GM15510 (cell line): ENCODE data around the gene TRAPPC13.

Experiments
- POLR2A ChIP-seq: IDR thresholded peaks from 3 replicates; pipeline ENCODE4 v1.6.1; 2011; ENCODE audit warnings: borderline replicate concordance; ENCODE audit not compliant: insufficient read length; ENCODE audit errors: extremely low read depth

TRAPPC13 gene

DNA sequence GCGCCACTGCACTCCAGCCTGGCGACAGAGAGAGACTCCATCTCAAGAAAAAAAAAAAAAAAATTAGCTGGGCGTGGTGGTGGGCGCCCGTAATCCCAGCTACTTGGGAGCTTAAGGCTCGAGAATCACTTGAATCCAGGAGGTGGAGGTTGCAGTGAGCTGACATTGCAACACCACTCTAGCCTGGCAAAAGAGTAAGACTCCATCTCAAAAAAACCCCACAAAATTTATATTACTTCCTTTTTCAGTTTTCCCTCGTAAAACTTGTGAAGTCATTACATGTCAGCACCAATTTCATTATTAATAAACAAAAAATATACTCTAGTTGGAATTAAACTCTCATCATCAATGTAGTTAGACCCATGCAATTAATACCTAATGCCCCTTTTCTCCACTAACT lies 43.9 kb downstream of the TRAPPC13 start:
- TF ChIP-seq POLR2A: no peak

DNA sequence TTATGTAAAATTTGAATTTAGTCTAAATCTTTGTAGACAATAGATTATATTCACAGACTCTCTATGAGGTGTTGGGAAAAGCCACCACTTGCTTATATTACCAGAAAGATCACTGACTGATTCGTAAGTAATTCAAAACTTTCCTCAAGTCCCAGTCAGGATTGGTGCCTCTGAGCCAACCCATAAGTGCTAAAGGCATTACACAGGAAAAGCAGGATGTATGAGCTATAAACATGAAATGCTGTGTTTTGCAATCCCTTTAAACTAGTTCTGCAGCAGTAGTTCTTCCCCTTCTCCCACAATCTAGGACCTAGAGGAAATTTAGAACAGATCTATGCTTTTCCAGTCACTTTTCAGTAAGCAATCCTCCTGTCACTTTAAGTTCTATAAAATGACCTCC lies 48.0 kb downstream of the TRAPPC13 start:
- no peak for TF ChIP-seq POLR2A

DNA sequence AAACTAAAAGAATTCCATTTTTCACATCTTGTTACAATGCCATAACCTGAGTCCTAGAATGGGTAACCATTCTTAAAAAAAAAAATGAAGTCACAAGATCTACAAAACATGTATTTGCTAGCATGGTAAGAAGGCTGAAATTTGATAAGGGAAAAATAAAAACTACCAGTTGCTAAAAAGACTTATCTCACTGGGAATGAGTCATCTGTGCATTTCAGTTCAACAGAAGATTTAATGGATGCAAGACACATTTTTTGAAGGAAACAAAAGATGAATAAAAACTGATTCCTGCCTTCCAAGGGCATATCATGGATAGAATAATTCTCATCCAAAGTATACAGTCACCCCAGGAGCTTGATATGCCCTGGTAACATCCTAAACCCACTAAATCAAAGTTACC lies 49.9 kb downstream of the TRAPPC13 start:
- no peak for TF ChIP-seq POLR2A

DNA sequence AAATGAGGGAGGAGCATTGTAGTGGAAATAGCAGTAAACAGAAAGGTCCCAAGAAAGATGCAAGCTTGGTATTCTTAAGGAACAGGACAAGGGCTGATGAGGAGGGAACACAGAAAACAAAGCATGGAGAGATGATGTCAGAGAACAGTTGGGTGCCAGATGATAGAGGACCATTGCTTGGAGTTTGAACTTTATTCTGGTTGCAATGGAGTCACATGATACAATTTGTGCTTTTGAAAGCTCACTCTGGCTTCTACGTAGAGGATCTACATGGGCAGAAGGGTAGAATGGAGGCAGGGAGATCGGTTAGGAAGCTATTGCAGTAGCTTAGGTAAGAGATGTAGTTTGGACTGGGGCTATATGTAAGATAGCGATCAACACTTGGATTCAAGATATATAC lies 57.3 kb downstream of the TRAPPC13 start:
- TF ChIP-seq POLR2A: no peak

DNA sequence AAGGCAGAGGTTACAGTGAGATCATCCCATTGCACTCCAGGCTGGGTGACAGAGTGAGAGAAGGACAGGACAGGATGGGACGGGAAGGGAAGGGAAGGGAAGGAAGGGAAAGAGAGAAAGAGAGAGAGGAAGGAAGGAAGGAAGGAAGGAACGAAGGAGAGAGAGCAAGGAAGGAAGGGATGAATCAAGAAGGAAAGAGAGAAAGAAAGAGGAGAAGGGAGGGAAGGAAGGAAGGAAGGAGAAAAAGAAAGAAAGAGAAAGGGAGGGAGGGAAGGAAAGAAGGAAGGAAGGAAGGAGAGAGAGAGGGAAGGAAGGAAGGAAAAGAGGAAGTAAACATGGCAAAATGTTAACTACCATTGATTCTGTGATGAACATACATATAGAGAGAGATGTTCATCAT lies 68.3 kb downstream of the TRAPPC13 start:
- no peak for TF ChIP-seq POLR2A

DNA sequence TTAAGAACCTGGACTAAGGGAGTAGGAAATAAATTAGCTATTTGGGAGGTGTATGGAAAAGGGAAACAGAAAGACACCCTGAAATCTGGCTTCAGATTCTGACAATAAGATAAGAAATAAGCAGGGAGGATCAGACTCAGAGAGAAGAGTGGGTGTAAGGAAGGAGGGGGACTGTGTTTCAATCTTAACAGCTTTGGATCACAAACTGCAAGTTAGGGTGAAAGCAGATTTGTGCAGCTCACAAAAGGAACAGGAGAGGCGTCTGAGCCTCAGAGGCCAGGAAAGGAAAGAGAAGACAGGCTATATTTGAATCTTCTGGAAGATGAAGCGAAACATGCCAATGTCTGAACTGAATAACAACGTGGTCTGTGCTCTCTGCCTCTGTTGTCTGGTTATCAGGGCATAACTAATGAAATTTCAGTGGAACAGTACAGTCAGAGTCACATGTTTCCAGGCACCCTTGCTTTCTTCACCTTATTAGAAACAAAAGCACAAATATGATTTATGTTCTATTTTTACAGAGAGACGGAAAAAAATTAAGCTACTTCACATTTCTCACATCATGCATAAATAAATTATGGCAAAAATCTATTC lies 70.4 kb downstream of the TRAPPC13 start:
- no peak for TF ChIP-seq POLR2A

DNA sequence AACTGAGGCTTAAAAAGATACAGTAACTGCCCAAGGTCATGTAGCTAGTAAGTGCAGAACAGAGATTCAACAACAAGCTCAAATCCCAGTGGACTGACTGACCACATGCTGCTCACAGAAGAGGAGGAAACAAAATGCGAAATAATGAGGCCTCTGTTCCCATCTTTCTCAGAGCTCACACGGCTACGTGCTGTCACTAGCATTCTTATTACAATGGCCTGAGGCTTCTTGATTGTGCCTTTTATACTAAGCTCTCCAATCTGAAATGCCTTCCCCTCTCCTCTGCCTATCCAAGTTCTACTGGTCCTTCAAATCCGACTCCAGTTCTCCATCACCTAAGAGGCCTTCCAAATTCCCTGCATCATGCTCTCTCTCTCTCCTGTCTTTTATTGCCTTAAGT lies 71.1 kb downstream of the TRAPPC13 start:
- no peak for TF ChIP-seq POLR2A

DNA sequence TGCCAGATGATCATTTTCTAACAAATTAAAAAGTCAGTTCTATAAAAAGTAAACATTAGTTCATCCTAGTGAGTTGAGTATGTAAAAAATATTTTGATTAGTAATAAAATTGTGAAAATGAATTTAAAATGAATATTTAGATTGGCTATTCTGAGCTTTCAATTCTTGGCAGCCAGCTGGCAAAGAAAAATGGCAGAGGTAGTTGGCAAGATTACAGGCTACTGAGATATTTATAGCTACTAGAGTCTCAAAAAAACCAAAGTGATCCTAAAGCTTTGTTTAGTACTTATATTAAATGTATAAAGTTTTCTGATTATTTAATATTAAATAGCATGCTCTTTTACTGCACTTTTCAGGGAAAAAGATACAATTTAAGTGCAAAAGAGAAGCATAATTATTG lies 72.1 kb downstream of the TRAPPC13 start:
- no peak for TF ChIP-seq POLR2A

DNA sequence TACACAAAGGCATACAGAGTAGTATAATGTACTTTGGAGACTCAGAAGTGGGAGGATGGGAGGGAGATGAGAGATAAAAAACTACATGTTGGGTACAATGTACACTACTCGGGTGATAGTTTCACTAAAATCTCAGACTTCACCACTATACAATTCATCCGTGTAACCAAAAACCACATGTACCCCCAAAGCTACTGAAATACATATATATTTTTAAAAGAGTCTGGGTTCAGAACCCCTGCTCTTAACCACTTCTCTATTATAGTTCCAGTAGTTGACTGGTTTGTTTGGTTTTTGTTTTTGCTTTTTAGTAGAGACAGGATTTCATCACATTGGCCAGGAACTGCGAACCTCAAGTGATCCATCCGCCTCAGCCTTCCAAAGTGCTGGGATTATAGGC lies 74.5 kb downstream of the TRAPPC13 start:
- no peak for TF ChIP-seq POLR2A

DNA sequence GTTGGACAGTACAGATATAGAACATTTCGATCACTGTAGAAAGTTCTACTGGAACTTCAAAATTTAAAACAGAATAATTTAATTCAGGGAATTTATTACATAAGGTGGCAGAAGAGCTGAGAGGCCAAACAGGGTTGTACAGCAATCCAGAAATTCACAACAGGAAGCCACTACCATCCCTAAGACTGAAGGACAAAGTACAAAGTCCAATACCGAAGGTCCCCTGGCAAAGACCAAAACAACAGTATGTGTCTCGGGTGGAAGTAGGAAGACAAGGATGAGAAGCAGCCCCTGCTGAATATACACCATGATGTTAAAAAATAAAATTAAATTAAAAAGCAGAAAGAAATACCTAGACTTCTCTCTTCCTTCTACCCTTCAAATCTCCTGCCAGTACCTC lies 77.2 kb downstream of the TRAPPC13 start:
- TF ChIP-seq POLR2A: no peak

DNA sequence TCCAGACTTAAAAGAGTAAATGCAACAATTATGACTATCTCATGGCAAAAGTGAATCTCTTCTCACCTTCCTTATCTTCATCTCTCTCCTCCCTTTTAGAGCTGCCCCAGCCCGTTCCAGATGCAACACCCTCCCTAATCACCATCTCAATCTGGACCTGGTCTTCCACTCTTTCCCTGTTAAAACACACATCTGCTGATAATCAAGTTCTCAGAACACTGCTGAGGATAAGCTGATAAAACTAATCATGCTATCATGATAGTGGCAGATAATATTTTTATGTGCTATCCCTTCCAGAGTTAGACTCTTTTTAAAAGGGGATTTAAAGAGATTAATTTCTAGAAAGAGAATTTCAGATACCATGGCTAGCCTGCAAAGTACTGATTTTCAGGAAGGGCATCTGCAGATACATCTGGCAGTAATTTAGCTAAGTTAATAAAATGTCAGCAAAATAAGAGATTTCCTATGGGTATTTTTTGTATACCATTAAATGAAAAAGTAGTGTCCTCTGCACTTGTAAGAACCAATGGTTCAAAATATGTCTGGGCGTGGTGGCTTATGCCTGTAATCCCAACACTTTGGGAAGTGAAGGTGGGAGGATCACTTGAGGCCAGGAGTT lies 79.9 kb downstream of the TRAPPC13 start:
- TF ChIP-seq POLR2A: no peak

DNA sequence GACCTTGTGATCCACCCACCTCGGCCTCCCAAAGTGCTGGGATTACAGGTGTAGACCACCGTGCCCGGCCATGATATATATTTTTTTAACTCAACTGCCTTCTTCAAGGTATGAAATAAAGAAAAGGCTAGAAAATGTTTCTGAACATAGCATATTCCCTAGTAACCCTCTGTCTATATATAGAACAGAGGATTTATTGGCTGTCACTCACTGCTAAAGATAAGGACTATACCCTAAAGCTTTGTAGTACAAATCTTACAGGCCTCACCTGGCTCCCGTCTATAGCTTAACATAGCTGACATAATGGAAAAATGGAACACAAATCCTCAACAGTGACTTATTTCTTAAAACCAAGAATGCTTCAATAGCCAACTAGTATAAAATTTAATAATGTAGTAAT lies 82.8 kb downstream of the TRAPPC13 start:
- no peak for TF ChIP-seq POLR2A

DNA sequence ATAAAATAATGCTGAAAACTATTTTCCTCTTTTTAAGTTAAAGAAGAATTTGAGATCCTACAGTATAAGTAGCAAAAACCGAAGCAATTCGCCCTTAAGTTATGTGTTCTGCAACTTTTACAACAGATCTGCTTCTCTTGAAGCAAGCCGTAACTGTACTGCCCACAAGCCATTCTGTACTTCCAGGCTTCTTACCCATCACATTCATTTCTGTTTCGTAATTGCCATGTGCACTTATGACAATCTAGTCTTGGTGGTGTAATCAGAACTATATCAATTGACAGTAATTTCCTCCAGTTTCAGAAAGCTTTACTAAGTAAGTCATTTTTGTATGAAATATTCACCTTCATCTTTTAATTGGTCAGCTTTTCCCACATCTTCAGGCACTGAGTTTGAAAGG lies 83.3 kb downstream of the TRAPPC13 start:
- no peak for TF ChIP-seq POLR2A
